PC-9 (cell line): ENCODE measurements around the gene ANKDD1B.

Experiments
- CTCF ChIP-seq: fragments of 200-600 bp; sonication (generic); conservative IDR thresholded peaks from 2 replicates; pipeline ENCODE4 v1.6.1; 2017; ENCODE audit warnings: mixed run types, antibody characterized with exemption, mild to moderate bottlenecking, moderate library complexity
- EZH2 ChIP-seq: fragments of 200-600 bp; sonication (generic); IDR thresholded peaks from 2 replicates; pipeline ENCODE4 v1.8.0; 2017; ENCODE audit warnings: antibody characterized with exemption, low read depth

GRCh38 chr5:75706775-75707174 is 95.5 kb downstream of the ANKDD1B start:
- no peak for TF ChIP-seq EZH2
- TF ChIP-seq CTCF = no peak
